ENCODE data around the gene CEP89.

The CEP89 gene

DNA sequence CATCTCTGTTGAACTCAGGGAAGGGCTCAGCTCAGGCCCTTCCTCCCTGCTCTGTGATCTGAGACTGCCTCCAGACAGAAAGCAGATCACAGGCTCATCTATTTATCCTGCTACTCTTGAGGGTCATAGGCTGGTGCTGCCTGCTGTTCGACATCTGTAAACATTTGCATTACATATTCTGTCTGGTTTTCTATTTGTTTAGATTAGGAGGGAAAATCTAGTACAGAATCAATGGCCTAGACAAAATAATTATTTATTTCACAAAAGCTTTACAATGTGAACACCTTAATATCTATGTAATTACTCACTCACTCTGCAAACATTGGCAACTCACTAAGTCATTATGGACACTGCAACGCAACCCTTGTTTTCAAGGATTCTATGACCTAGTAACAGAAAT is 43.0 kb downstream of the CEP89 start:
- H3K4me1 Mint-ChIP-seq = no peaks in the 10 kb centered on the region
- H3K27me3 Mint-ChIP-seq = no peaks in the 10 kb centered on the region
- H3K4me3 Mint-ChIP-seq = no peak overlapping the region
- H3K36me3 Mint-ChIP-seq = peaks cover 46% of the 10 kb centered on the region
- H3K9me3 Mint-ChIP-seq = peaks cover 11% of the 10 kb centered on the region
- no peak for DNase-seq (ENCODE audit: low spot score in 2 of 2)
- H3K27ac Mint-ChIP-seq = no peak overlapping the region
- ATAC-seq (ENCODE audit: low read depth) = no peak

GRCh38 chr19:32924200-32924599 is 47.6 kb downstream of the CEP89 start:
- Mint-ChIP-seq H3K4me1 (no peaks in the 10 kb centered on the region), H3K4me3 (no peak overlapping the region), H3K36me3 (peaks cover 32% of the 10 kb centered on the region), H3K27ac (no peak overlapping the region), H3K9me3 (peaks cover 11% of the 10 kb centered on the region), H3K27me3 (no peaks in the 10 kb centered on the region)
- no peak for DNase-seq (ENCODE audit: low spot score in 2 of 2)
- ATAC-seq (ENCODE audit: low read depth) = no peak

GRCh38 chr19:32921624-32922023 is 50.1 kb downstream of the CEP89 start:
- no peak for DNase-seq (ENCODE audit: low spot score in 2 of 2)
- no peak for ATAC-seq (ENCODE audit: low read depth)
- no peak overlapping the region for H3K27ac Mint-ChIP-seq

GRCh38 chr19:32919365-32919764 is 52.4 kb downstream of the CEP89 start:
- H3K4me1 Mint-ChIP-seq = no peaks in the 10 kb centered on the region
- H3K36me3 Mint-ChIP-seq = peaks cover 15% of the 10 kb centered on the region
- H3K9me3 Mint-ChIP-seq = no peaks in the 10 kb centered on the region
- H3K27ac Mint-ChIP-seq = no peak overlapping the region
- H3K4me3 Mint-ChIP-seq = no peak overlapping the region
- no peak for ATAC-seq (ENCODE audit: low read depth)
- H3K27me3 Mint-ChIP-seq = no peaks in the 10 kb centered on the region
- no peak for DNase-seq (ENCODE audit: low spot score in 2 of 2)

More at GRCh38 chr19:32921624-32922023, 50.1 kb downstream of the CEP89 start:
- no peaks in the 10 kb centered on the region for H3K9me3 Mint-ChIP-seq
- peaks cover 17% of the 10 kb centered on the region for H3K36me3 Mint-ChIP-seq
- H3K4me1 Mint-ChIP-seq = no peaks in the 10 kb centered on the region
- H3K27me3 Mint-ChIP-seq = no peaks in the 10 kb centered on the region
- H3K4me3 Mint-ChIP-seq = no peak overlapping the region

GRCh38 chr19:32917616-32917996 is 54.2 kb downstream of the CEP89 start:
- H3K36me3 Mint-ChIP-seq = peaks cover 9% of the 10 kb centered on the region
- ATAC-seq (ENCODE audit: low read depth) (no peak), DNase-seq (ENCODE audit: low spot score in 2 of 2) (no peak)
- no peaks in the 10 kb centered on the region for H3K27me3 Mint-ChIP-seq
- no peak overlapping the region for H3K27ac Mint-ChIP-seq
- H3K4me1 Mint-ChIP-seq = no peaks in the 10 kb centered on the region
- H3K4me3 Mint-ChIP-seq = no peak overlapping the region
- no peaks in the 10 kb centered on the region for H3K9me3 Mint-ChIP-seq

DNA sequence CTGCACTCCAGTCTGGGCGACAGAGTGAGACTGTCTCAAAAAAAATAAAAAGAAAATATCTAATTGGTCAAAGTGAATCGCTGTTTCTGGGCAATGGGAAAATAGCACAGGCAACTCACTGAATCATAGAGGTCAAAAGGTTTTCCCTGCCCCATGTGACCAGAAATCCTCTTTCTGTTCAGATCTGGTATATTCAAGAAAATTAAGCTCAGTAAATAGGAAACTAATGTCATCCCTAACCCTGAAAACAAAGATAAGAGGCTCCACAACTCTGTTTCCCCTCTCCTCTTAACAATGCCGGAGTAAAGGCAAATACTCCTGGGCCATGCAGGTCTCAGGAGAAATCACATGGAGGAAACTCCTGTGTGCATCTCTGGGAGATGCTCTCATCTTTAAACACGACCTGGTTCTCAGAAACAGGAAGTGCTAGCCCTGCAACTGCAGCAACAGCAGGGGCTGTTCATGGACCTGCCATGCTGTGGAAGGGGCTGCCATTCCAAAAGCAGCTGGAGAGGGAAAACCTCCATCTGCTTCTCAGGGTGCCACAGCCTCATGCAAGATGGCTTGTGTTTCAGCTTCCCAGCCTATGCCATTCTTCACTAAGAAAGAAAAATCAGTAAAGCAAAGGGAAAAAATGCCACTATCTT is 54.7 kb downstream of the CEP89 start:
- Mint-ChIP-seq H3K27me3 (no peaks in the 10 kb centered on the region), H3K4me1 (no peaks in the 10 kb centered on the region), H3K27ac (no peak overlapping the region), H3K9me3 (no peaks in the 10 kb centered on the region), H3K4me3 (no peak overlapping the region), H3K36me3 (peaks cover 11% of the 10 kb centered on the region)
- DNase-seq (ENCODE audit: low spot score in 2 of 2) (no peak), ATAC-seq (ENCODE audit: low read depth) (no peak)

DNA sequence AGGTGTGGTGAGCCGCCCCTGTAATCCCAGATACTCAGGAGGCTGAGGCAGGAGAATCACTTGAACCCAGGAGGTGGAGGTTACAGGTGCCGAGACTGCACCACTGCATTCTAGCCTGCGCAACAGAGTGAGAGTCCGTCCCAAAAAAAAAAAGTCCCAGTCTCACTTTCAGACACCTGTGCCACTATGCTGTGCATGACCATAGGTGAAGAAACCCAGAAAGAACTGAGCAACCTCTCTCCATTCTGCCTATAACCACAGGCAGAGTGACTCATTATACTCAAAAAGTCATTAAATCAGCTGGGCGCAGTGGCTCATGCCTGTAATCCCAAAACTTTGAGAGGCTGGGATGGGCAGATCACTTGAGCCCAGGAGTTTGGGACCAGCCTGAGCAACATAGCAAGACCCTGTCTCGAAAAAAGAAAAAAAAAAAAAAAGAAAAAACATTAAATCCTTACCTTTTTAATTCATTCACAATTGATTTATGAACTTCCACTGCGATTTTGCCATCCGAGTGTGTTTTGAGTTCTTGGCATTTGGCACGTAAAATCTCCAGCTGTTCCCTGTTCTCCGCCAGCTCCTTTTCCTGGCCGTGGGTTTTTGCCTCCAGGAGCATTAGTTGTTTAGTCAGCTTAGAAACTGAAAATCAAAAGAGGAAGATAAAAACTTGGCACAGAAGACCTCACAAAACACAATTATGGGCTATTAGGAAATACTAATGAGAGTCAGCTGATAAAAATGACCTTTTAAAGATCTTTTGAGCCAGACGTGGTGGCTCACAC is 56.7 kb downstream of the CEP89 start:
- DNase-seq (ENCODE audit: low spot score in 2 of 2) (no peak), ATAC-seq (ENCODE audit: low read depth) (no peak)
- no peaks in the 10 kb centered on the region for H3K27me3 Mint-ChIP-seq
- H3K27ac Mint-ChIP-seq = no peak overlapping the region
- H3K36me3 Mint-ChIP-seq = peaks cover 16% of the 10 kb centered on the region
- no peaks in the 10 kb centered on the region for H3K4me1 Mint-ChIP-seq
- H3K4me3 Mint-ChIP-seq = no peak overlapping the region
- no peaks in the 10 kb centered on the region for H3K9me3 Mint-ChIP-seq

DNA sequence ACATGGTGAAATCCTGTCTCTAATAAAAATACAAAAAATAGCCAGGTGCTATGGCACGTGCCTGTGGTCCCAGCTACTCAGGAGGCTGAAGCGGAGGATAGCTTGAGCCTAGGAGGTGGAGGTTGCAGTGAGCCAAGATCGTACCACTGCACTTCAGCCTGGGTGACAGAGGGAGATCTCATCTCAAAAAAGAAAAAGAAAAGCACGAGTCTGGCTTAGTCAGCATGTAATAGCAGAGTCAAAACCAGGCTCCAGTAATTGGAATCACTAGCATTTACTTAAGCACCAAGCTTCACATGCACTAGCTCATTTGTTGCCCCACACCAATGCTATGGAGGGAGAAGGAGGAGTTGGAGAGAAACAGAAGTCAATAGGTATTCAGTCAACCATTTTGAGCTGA is 60.3 kb downstream of the CEP89 start:
- Mint-ChIP-seq H3K4me3 (no peak overlapping the region), H3K27ac (no peak overlapping the region), H3K9me3 (peaks cover under 1% of the 10 kb centered on the region), H3K27me3 (no peaks in the 10 kb centered on the region), H3K36me3 (peaks cover 34% of the 10 kb centered on the region), H3K4me1 (no peaks in the 10 kb centered on the region)
- DNase-seq (ENCODE audit: low spot score in 2 of 2) (no peak), ATAC-seq (ENCODE audit: low read depth) (no peak)

- Mint-ChIP-seq H3K4me3 (no peak overlapping the region), H3K9me3 (peaks cover 3% of the 10 kb centered on the region), H3K36me3 (peaks cover 40% of the 10 kb centered on the region), H3K27me3 (no peaks in the 10 kb centered on the region), H3K27ac (no peak overlapping the region), H3K4me1 (no peaks in the 10 kb centered on the region)
- no peak for ATAC-seq (ENCODE audit: low read depth)
- no peak for DNase-seq (ENCODE audit: low spot score in 2 of 2)
These were observed 60.9 kb downstream of the CEP89 start for GRCh38 chr19:32910874-32911273.

DNA sequence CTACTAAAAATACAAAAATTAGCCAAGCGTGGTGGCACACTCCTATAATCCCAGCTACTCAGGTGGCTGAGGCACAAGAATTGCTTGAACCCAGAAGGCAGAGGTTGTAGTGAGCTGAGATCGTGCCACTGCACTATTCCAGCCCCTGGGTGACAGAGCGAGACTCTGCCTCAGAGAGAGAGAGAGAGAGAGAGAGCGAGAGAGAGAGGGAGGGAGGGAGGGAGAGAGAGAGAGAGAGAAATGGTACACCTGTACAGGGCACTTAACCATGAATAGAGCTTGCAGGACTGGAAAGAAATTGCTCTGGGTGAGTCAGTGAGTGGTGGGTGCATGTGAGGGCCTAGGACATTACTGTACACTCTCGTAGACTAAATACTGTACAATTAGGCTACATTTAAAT is 61.7 kb downstream of the CEP89 start:
- no peak for DNase-seq (ENCODE audit: low spot score in 2 of 2)
- H3K27ac Mint-ChIP-seq = no peak overlapping the region
- no peaks in the 10 kb centered on the region for H3K4me1 Mint-ChIP-seq
- H3K4me3 Mint-ChIP-seq = no peak overlapping the region
- no peaks in the 10 kb centered on the region for H3K27me3 Mint-ChIP-seq
- ATAC-seq (ENCODE audit: low read depth) = no peak
- H3K36me3 Mint-ChIP-seq = peaks cover 43% of the 10 kb centered on the region
- peaks cover 3% of the 10 kb centered on the region for H3K9me3 Mint-ChIP-seq

GRCh38 chr19:32909257-32909656 is 62.5 kb downstream of the CEP89 start:
- H3K27me3 Mint-ChIP-seq = no peaks in the 10 kb centered on the region
- DNase-seq (ENCODE audit: low spot score in 2 of 2) = no peak
- H3K36me3 Mint-ChIP-seq = peaks cover 42% of the 10 kb centered on the region

GRCh38 chr19:32908641-32909190 is 63.0 kb downstream of the CEP89 start:
- no peak overlapping the region for H3K27ac Mint-ChIP-seq
- no peaks in the 10 kb centered on the region for H3K4me1 Mint-ChIP-seq
- peaks cover 3% of the 10 kb centered on the region for H3K9me3 Mint-ChIP-seq
- no peak overlapping the region for H3K4me3 Mint-ChIP-seq
- H3K27me3 Mint-ChIP-seq = no peaks in the 10 kb centered on the region
- H3K36me3 Mint-ChIP-seq = peaks cover 42% of the 10 kb centered on the region
- no peak for ATAC-seq (ENCODE audit: low read depth)
- no peak for DNase-seq (ENCODE audit: low spot score in 2 of 2)

More at GRCh38 chr19:32909257-32909656, 62.5 kb downstream of the CEP89 start:
- no peak overlapping the region for H3K4me3 Mint-ChIP-seq
- peaks cover 3% of the 10 kb centered on the region for H3K9me3 Mint-ChIP-seq
- no peak for ATAC-seq (ENCODE audit: low read depth)
- H3K27ac Mint-ChIP-seq = no peak overlapping the region
- no peaks in the 10 kb centered on the region for H3K4me1 Mint-ChIP-seq

GRCh38 chr19:32902448-32902847 is 69.3 kb downstream of the CEP89 start:
- ATAC-seq (ENCODE audit: low read depth) (no peak), DNase-seq (ENCODE audit: low spot score in 2 of 2) (no peak)
- no peak overlapping the region for H3K27ac Mint-ChIP-seq
- H3K9me3 Mint-ChIP-seq = peaks cover 3% of the 10 kb centered on the region
- peaks cover 36% of the 10 kb centered on the region for H3K36me3 Mint-ChIP-seq
- H3K4me3 Mint-ChIP-seq = no peak overlapping the region
- H3K4me1 Mint-ChIP-seq = no peaks in the 10 kb centered on the region
- no peaks in the 10 kb centered on the region for H3K27me3 Mint-ChIP-seq

GRCh38 chr19:32901504-32902161 is 70.1 kb downstream of the CEP89 start:
- peaks cover 42% of the 10 kb centered on the region for H3K36me3 Mint-ChIP-seq
- H3K4me3 Mint-ChIP-seq = no peak overlapping the region
- H3K9me3 Mint-ChIP-seq = peaks cover 4% of the 10 kb centered on the region
- no peak overlapping the region for H3K27ac Mint-ChIP-seq
- DNase-seq (ENCODE audit: low spot score in 2 of 2) = no peak
- H3K4me1 Mint-ChIP-seq = peaks cover 2% of the 10 kb centered on the region
- no peaks in the 10 kb centered on the region for H3K27me3 Mint-ChIP-seq
- no peak for ATAC-seq (ENCODE audit: low read depth)

All from memory B cell (primary cell).